Measurements from ENCODE around the gene NKAIN2. TPM values are rescaled to one million over a fixed set of nuclear protein-coding genes. Genes with fewer than 3 reads are reported as not detected.
"Not testable (repeated sequence)": the region's sequence is repeated elsewhere in the genome, so short reads cannot be mapped to it uniquely, and the experiment has no call there.

Gene NKAIN2
- total RNA-seq, 1 experiment from 2014 or later, result 0.06 TPM

DNA sequence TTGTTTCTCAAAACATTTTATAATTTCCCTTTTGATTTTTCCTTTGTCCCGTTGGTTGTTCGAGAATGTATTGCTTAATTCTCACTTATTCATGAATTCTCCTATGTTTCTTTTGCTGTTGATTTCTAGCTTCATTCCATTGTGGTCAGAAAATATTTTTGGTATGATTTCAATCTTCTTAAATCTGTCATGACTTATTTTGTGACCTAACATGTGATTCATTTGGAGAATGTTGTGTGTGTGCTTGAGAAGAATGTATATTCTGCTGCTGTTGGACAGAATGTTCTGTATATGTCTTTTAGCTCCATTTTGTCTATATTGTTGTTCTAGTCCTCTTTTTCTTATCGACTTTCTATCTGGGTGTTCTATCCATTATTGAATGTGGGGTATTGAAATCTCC lies 872.4 kb downstream of the NKAIN2 start:
- DNase-seq (ENCODE audit: low read depth), result peak; percentile 88

DNA sequence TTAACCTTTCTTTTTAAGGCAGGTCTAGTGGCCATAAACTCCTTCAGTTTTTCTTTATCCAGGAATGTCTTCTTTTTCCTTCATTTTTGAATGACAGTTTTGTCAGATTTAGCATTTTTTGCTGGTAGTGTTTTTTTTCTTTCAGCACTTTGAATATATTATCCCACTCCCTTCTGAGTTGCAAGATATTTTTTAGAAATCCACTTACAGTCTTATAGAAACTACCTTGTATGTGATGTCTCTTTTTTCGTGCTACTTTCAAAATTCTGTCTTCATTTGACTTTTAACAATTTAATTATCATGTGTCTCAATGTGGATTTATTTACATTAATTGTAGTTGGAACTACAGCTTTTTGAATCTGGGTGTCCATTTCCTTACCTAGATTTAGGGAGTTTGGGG lies 874.2 kb downstream of the NKAIN2 start:
- DNase-seq (ENCODE audit: low read depth), result no peak

DNA sequence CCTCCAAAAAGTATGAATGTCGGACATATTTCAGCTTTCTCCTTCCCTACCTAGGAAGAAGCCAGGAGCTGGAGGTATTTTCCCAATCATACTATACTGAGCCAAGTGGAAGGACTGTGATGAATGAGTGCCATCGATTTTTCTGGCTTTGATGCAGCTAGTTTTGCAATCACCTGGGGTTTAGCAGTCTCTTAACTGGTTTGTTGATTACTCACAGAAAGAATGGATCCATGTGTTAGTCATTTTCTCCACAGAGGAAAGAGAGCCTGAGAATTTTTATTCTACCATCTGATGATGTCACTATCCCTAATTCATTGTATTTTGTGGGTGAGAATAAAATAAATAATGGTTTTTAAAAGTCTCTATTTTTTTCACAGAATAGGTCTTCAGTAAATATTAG lies 875.7 kb downstream of the NKAIN2 start:
- DNase-seq (ENCODE audit: low read depth), result no peak

DNA sequence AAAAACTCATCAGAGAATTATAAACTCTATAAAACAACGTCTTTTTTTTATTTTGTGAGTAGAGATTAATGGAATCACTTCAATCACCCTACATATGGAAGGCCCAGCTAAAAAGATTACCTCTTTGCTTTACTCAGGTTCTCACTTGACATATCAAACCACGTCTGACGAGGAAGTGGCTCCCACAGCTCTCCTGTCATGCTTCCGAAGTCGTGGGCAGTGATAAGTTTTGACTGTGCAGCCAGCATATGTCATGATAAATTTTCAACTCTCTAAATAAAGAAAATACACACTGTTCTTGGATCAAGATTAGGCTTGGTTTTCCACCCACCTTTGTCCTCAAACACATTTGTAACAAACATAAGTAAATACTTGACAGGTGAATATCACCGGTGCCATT lies 879.1 kb downstream of the NKAIN2 start:
- no peak for DNase-seq (ENCODE audit: low read depth)

DNA sequence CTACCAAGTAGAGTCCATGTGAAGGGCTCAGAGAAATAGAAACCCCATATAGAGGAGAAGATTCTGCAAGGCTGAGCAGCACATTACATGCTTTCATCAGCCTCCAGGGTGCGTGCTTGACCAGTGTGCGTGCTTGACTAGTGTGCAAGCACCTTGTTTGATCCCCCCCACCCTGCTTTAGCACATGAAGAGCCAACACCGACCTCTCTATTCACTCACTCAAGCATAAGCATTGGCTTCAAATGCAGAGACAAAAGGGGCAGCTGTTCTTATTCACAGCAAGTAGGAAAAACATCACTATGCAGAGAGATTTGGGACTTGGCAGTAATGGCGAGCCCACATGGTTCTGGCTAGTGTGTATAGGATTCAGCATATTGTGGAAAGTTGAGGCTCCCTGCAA lies 879.8 kb downstream of the NKAIN2 start:
- DNase-seq (ENCODE audit: low read depth), result no peak

DNA sequence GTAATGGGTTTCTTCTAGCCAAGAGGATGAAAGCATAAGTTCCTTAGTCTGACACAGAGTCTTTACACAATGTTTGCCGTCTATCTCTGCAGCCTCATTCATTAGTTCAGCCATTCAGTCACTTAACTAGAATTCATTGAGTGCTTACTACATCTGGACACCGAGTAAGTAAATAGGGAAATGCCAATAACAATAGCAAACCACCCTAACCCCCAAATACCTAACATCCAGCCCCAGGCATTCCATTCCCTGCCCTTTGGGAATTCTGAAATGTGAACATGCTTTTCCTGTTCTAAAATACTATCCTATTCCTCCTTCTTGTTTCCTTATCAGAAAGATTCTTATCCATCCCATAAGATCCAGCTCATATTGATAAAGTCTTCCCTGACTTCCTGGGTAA lies 881.0 kb downstream of the NKAIN2 start:
- peak; percentile 50 for DNase-seq (ENCODE audit: low read depth)

DNA sequence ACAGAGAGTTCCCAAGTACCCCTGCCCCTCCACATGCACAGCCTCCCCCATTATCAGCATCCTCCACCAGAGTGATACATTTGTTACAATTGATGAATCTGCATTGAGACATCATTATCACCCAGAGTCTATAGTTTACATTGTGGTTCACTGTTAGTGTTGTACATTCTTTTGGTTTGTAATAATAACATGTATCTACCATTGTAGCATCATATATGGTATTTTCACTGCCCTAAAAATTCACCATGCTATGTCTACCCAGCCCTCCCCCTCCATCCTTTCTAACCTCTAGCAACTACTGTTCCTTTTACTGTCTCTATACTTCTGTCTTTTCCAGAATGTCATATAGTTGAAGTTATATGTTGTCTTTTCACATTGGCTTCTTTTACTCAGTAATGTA lies 884.7 kb downstream of the NKAIN2 start:
- DNase-seq (ENCODE audit: low read depth), result no peak

DNA sequence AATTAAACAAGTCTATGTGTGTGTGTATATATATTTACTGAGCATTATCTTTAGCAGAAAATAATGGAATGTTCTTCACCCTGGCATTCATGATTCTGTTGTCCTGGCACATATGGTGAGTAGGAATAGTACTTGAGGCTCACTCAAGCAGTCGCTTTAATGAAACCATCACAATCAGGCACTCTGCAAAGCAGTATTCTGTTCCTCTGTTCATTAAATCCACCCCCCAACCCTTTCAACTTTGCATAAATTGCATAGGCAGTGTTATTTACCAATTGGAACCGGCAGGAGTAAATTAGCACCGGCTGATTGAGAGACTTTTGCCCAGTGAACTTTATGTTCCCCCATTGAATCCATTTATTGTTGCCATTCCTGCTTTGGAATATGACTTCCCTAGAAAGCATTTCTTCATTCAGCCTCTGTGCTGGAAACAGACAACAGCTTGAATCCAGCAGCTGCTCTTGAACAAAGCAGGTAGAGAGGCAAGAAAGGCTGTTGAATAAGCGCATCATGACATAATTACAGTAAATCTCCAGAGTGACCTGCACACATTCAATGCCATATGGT lies 890.6 kb downstream of the NKAIN2 start:
- DNase-seq (ENCODE audit: low read depth), result no peak

DNA sequence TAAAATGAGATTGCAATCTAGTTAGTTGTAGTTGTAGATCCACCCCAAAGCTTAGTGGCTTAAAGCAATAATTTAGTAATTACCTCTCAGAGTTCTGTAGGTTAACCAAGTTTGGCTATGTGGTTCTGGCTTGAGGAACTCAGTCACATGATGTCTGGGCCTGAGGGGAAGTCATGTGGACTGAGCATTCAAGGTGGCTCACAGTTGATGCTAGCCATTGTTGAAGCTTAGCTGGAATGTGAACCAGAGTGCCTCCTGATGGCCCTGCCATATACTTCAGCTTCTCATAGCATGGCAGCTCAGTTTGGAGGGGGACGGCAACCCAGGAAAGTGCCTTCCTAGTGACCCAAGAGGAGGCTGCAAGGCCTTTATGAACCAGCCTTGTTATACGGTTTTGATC lies 895.4 kb downstream of the NKAIN2 start:
- no peak for DNase-seq (ENCODE audit: low read depth)

DNA sequence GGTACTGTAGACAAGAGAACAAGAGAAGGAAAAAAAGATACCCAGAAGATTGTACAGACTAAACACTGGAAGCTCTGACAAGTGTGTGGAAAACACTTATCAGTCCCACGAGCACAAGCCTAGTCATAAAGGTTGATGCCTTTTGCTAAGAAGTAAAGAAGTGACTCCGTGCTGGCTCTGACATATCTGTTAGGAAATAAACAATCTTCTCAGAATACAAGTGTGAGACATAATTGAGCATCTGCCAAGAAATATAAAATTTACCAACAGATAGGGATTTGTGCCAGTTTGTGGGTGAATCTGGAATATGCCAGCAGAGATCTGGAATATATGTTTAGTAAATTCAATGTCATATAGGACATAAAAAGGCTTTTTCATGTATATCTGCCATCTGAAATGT lies 899.9 kb downstream of the NKAIN2 start:
- DNase-seq (ENCODE audit: low read depth), result peak; percentile 7

DNA sequence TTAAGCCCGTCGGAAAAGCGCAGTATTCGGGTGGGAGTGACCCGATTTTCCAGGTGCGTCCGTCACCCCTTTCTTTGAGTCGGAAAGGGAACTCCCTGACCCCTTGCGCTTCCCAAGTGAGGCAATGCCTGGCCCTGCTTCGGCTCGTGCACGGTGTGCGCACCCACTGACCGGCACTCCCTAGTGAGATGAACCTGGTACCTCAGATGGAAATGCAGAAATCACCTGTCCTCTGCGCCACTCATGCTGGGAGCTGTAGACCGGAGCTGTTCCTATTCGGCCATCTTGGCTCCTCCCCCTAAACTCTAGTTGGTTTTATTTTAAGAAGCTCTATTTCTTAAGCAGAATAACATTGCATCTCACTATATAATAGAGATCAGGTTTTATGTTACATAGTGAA lies 908.9 kb downstream of the NKAIN2 start:
- DNase-seq (ENCODE audit: low read depth), result not testable (repeated sequence)

DNA sequence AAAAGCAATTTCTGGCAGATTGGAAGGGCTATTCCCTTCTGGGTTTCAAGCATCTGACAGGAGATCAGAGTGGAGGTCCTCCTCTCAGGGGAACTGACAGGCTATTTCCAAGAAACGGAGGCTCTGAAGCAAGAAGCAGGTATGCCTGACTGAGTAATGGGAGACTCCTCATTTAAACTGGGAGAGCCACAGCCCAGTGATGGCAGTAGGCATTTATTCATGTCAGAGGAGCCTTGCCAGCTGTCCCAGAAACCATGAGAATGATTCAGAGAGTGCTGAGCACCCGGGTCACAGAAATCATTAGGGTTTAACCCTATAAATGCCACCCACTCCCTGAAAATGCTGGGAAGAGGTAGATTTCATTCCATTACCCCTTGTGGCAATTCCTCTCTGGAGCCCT lies 911.1 kb downstream of the NKAIN2 start:
- peak; percentile 40 for DNase-seq (ENCODE audit: low read depth)

DNA sequence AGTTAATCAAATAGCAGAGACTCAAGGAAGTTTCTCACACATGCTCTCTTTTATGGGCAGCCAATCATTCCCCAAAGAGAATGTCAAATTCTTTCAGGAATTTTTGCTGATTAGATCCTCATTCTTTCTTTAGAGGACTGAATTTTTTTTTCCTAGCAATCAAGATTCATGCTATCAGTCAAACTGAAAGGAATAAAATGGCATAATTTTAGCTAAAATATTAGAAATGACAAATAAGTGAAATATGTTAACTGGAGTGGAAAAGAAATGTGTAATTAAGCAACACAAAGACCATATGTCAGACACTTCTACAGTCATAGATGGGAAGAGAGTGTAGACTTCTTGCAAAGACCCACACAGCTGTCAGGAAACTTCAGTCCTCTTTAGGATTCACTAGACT lies 916.2 kb downstream of the NKAIN2 start:
- peak; percentile 35 for DNase-seq (ENCODE audit: low read depth)

DNA sequence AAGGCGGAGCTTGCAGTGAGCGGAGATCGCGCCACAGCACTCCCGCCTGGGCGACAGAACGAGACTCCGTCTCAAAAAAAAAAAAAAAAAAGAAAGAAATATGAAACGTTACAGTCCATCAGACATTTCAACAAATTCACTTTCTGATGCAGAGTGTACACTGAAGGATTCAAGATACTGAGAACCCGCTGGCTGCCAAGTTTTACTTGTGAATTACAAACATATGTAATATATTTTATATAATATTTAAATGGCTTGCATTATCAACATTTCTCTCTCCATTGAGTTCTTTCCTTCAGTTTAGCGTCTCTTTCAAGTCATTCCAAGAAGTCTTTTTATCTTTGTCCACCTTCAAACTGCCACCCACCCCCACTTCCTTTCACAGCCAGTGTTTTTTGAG lies 917.7 kb downstream of the NKAIN2 start:
- DNase-seq (ENCODE audit: low read depth), result no peak

DNA sequence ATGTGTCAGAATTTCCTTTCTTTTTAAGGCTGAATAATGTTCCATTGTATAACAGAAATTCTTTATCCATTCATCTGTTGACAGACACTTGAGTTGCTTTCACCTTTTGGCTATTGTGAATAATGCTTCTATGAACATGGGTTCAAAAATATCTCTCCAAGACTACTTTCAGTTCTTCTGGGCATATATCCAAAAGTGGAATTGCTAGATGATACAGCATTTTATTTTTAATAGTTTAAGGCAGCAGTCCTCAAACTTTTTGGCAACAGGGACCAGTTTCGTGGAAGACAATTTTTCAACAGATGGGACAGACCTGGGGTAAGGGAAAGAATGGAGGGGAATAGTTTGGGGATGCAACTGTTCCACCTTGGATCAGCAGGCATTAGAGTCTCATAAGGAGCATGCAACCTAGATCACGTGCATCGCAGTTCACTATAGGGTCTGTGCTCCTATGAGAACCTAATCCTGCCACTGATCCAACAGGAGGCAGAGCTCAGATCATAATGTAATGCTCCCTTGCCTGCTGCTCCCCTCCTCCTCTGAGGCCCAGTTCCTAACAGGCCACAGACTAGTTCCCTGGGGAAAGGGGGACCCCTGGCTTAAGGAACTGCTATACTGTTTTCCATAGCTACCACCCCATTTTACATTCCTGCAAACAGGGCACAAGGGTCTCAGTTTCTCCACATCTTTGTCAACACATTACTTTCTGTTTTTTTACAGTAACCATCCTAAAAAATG lies 918.6 kb downstream of the NKAIN2 start:
- no peak for DNase-seq (ENCODE audit: low read depth)

DNA sequence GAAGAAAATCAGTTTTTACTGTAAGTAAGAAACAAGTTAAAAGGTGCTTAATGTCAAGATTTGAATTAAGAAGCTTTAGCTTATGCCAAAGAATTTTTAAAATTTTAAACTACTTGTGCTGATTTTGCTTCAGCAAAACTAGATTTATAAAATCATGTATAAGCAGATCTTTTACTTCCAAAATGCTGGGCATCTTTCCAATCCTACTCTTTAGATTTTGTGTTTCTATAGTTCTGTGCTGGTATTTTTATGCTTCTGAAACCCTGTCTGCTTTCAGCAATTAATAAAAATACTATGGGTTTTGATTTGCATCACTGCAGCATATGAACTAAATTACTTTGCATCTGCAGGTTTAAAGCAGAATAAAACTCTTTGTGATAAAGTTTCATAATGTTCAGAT lies 920.0 kb downstream of the NKAIN2 start:
- no peak for DNase-seq (ENCODE audit: low read depth)

DNA sequence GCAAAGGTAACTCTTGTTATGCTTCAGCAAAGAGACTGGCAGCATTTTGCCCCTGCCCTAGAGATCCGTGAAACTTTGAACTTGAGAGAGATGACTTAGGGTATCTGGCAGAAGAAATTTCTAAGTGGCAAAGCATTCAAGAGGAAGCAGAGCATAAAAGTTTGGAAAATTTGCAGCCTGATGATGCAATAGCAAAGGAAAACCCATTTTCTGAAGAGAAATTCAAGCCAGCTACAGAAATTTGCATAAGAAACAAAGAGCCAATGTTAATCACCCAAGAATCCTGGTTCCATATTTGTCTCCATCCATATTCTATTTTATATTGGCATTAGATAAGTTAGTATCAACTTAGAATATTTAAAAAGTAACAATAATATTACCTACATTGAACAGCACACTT lies 934.1 kb downstream of the NKAIN2 start:
- DNase-seq (ENCODE audit: low read depth), result not testable (repeated sequence)

DNA sequence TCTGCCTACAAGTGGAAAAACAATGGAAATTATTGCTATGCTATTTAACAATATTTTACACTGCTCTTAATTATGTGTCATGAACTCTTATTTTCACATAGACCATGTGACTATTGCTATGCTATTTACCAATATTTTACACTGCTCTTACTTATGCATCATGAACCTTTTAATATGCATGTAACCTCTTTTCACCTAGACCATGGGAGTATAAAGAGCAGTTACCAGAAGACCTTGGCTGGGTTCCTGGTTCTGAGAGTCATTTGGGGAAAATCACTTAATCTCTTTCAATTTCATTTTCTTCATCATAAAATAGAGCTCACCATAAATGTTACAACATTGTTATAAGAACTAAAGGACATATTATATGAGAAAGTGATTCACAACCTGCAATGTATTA lies 934.8 kb downstream of the NKAIN2 start:
- DNase-seq (ENCODE audit: low read depth), result no peak

DNA sequence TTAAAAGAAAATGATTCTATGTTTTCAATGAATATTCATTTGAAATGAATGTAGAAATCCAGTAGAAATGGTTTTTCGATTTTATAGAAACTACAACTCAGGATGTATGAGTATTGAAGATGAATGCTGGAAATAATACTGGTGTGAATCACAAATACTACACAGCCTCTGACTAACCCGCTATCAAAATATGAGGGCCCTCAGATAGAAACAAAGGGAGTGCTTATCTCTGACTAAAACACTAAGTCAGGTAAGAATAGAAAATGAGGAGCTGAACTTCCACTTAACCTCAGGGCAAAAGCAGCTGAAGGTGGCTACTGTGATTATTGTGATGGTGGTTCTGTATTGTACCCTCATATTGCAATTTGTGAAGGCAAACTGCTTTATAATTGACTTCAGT lies 937.7 kb downstream of the NKAIN2 start:
- DNase-seq (ENCODE audit: low read depth), result peak; percentile 47

DNA sequence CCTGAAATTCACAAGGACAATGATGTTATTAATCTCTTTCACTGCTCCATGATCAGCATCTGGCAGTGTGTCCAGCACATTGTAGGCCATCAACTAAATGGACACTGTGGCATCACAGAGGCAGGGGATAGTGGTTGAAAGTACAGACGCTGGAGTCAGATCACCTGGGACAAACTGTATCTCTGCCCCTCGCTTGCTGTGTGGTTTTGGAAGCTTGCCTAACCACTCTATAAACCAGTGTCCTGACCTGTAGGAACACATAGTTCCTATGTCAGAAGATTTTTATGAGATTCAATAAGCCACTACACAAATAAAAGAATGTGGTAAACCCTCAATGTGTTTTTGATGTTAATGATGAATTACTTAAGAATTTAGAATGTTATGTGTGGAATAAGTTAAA lies 939.3 kb downstream of the NKAIN2 start:
- peak; percentile 86 for DNase-seq (ENCODE audit: low read depth)

DNA sequence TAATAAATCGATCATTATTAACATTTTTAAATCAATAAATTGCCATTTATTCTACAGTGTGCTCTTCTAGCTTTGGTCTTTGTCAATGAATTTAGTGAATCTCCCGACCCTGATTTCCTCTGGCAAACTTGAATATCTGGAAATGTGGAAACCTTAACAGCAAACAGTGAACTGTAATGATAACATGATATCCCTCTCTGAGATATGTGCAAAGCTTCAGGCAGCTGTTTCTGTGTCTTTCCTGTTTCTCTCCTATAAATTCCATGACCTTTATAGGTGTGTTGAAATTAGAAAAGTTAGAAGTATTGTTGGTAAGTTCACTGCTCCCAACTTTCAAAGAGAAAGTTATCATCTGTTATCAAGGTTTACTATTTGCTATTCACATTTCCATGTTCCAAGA lies 939.8 kb downstream of the NKAIN2 start:
- DNase-seq (ENCODE audit: low read depth), result peak; percentile 47

DNA sequence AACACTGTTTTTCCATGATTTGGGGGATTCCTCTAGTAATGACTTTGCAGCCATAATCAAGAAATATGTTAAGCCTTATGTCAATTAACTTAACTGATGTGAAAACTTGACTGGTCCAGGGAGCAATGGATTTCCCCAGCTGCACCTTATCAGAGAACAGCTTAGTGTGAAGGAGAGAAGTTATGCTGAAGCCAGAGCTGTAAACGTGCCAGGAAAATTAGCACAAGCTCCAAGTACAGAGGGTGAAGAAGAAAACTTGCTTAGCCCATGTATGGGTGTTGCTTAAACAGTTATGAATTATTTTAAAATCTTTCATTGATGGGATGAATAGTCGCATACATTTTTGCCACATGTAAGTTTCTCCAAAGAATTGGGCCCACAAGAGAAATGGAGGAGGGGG lies 943.7 kb downstream of the NKAIN2 start:
- no peak for DNase-seq (ENCODE audit: low read depth)

DNA sequence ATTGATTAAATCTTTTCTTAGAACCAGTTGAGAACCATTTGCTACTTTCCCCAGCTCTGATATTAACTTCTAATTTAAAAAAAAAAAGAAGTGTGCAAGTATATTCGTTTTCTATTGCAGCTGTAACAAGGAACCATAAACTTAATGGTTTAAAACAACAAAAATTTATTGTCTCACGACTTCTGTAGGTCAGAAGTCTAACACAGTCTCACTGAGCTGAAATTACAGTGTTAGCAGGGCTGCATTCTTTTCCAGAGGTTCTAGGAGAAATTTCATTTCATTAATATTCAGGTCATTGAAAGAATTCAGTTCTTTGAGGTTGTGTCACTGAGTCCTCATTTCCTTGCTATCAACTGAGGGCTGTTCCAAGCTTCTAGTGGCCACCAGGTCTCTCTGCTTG lies 945.1 kb downstream of the NKAIN2 start:
- no peak for DNase-seq (ENCODE audit: low read depth)

DNA sequence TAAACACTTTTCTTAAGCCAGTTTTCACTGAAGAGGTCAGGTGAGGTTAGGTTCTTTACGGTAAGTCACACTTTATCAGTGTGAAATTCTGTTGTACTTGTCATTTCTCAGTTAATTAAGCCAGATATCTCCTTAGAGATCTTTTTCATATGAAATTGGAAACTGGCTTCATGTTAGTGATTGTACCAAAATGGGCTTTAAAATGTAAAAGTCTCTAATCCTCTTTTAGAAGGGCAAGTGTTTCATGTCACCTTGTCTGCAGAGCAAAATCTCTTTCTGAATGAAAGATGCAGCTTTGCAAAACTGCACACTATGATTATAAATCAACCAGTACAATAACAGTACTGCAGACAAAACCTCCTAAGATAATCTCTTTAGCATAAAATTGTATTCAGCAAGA lies 949.3 kb downstream of the NKAIN2 start:
- no peak for DNase-seq (ENCODE audit: low read depth)

Measured in LHCN-M2 (cell line).